Endothelial cell (in vitro differentiated cells): ENCODE results near the gene RBPJ. TPM values are rescaled to one million over a fixed set of nuclear protein-coding genes. Genes with fewer than 3 reads are reported as not detected.
"Not testable (repeated sequence)": the region's sequence is repeated elsewhere in the genome, so short reads cannot be mapped to it uniquely, and the experiment has no call there.

Source experiments
- DNase-seq: peaks from one replicate; pipeline ENCODE4 v3.0.0; 2021; ENCODE audit warnings: low spot score
- H3K27ac Mint-ChIP-seq: one replicate; pipeline ENCODE4 v1.8.0; 2021; ENCODE audit warnings: mixed read lengths, inconsistent platforms; ENCODE audit not compliant: unreplicated experiment
- H3K27me3 Mint-ChIP-seq: one replicate; pipeline ENCODE4 v1.8.0; 2021; ENCODE audit warnings: mild to moderate bottlenecking, moderate library complexity, mixed read lengths, inconsistent platforms; ENCODE audit not compliant: unreplicated experiment
- H3K36me3 Mint-ChIP-seq: one replicate; pipeline ENCODE4 v1.8.0; 2021; ENCODE audit warnings: mild to moderate bottlenecking, low read depth, mixed read lengths, inconsistent platforms; ENCODE audit not compliant: unreplicated experiment
- H3K4me1 Mint-ChIP-seq: one replicate; pipeline ENCODE4 v1.8.0; 2021; ENCODE audit warnings: mild to moderate bottlenecking, mixed read lengths, inconsistent platforms; ENCODE audit not compliant: unreplicated experiment
- H3K4me3 Mint-ChIP-seq: one replicate; pipeline ENCODE4 v1.8.0; 2021; ENCODE audit warnings: mild to moderate bottlenecking, mixed read lengths, inconsistent platforms; ENCODE audit not compliant: unreplicated experiment
- H3K9me3 Mint-ChIP-seq: one replicate; pipeline ENCODE4 v1.8.0; 2021; ENCODE audit warnings: mixed read lengths, inconsistent platforms; ENCODE audit not compliant: unreplicated experiment
- total RNA-seq: library from RNA; stranded (reverse); fragmentation: NEBNext Ultra II Directional; extraction: Animal tissue kit (Norgen Biotek cat#: 25700); gene quantifications from one replicate; pipeline ENCODE4 v1.2.1, GENCODE V29; 2021; ENCODE audit not compliant: unreplicated experiment
- TF ChIP-seq, protein P1 (sequence below): fragments of 200-600 bp; sonication (generic); IDR thresholded peaks from one replicate; pipeline ENCODE4 v1.5.0; 2021; ENCODE audit warnings: antibody characterized with exemption; ENCODE audit not compliant: unreplicated experiment

Gene RBPJ
- total RNA-seq, 1 donor from 2014 or later, result 47.9 TPM

DNA sequence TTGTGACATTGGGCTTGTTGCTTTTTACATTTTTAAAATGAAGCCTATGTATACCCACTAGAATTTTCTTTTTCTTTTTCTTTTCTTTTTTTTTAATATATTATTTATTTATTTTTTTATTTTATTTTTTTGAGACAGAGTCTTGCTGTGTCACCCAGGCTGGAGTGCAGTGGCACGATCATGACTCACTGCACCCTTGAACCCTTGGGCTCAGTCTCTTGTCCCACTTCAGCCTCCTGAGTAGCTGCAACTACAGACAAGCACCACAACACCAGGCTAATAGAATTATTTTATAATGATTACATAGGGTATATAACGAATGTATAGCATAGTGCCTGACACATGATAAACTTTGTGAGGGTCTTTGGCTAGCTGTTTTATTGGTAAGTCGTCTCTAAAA lies 64.9 kb downstream of the RBPJ start:
- Mint-ChIP-seq H3K36me3 (peaks cover 9% of the 10 kb centered on the region), H3K4me3 (no peak overlapping the region), H3K27ac (no peak overlapping the region), H3K4me1 (no peaks in the 10 kb centered on the region), H3K27me3 (no peaks in the 10 kb centered on the region), H3K9me3 (no peaks in the 10 kb centered on the region)
- TF ChIP-seq, protein P1, sequence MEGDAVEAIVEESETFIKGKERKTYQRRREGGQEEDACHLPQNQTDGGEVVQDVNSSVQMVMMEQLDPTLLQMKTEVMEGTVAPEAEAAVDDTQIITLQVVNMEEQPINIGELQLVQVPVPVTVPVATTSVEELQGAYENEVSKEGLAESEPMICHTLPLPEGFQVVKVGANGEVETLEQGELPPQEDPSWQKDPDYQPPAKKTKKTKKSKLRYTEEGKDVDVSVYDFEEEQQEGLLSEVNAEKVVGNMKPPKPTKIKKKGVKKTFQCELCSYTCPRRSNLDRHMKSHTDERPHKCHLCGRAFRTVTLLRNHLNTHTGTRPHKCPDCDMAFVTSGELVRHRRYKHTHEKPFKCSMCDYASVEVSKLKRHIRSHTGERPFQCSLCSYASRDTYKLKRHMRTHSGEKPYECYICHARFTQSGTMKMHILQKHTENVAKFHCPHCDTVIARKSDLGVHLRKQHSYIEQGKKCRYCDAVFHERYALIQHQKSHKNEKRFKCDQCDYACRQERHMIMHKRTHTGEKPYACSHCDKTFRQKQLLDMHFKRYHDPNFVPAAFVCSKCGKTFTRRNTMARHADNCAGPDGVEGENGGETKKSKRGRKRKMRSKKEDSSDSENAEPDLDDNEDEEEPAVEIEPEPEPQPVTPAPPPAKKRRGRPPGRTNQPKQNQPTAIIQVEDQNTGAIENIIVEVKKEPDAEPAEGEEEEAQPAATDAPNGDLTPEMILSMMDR, result no peak
- no peak for DNase-seq

DNA sequence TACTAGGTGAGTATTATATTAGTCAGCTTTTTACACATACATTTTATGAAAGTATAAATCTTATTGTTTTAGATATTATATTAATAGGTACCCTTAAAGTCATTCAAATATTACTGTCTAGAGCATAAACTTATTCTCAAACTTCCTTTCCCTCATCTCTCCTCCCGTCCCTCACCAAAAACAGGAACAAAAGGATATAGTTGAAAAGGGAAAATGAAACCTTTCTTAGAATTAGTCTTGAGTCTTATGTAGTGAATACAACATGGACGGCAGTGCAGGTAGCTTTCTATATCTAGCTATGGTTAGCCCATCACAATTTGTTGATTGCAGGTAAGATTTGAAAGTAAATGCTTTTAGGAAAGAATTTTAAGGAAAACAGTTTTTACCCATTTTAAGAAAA lies 65.6 kb downstream of the RBPJ start:
- H3K27me3 Mint-ChIP-seq, result no peaks in the 10 kb centered on the region
- H3K9me3 Mint-ChIP-seq, result no peaks in the 10 kb centered on the region
- no peak for DNase-seq
- TF ChIP-seq, protein P1, result no peak
- no peak overlapping the region for H3K27ac Mint-ChIP-seq
- peaks cover 9% of the 10 kb centered on the region for H3K36me3 Mint-ChIP-seq
- no peaks in the 10 kb centered on the region for H3K4me1 Mint-ChIP-seq
- no peak overlapping the region for H3K4me3 Mint-ChIP-seq

DNA sequence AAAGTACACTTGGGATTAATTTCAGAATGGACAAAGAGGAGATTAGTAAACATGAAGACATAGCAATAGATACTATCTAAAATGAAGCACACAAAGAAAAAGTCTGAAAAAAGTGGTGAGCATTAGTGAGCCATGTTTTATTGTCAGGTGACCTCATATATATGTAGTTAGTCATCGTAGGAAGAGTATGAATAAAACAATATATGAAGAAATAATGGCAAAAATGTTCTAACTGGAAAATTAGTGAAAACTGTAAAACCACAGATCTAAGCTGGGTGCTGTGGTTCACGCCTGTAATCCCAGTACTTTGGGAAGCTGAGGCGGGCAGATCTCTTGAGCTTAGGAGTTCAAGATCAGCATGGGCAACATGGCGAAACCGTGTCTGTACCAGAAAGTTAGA lies 67.9 kb downstream of the RBPJ start:
- Mint-ChIP-seq H3K4me3 (peak overlapping the region; percentile 42), H3K4me1 (no peaks in the 10 kb centered on the region), H3K9me3 (no peaks in the 10 kb centered on the region), H3K27ac (no peak overlapping the region), H3K27me3 (no peaks in the 10 kb centered on the region), H3K36me3 (peaks cover 9% of the 10 kb centered on the region)
- TF ChIP-seq, protein P1, result no peak
- no peak for DNase-seq

DNA sequence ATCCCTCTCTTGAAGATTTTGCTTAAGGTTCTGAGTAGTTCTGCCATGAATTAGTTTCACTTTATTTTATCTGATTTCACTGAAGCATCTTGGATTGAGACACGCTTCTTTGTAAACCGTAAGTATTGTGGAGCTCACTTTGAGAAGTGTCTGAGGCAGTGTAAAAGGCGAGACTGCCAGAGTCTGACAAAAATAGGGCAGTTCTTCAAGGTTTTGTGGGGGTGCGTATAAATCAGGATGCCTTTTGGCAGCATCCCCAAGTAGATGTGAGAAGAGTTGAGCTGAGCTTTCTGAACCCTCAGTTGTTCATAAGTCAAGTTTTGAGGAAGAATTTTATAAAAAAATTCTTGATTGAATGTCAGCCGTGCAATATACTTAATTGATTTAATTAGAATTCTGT lies 76.3 kb downstream of the RBPJ start:
- no peaks in the 10 kb centered on the region for H3K36me3 Mint-ChIP-seq
- H3K27ac Mint-ChIP-seq, result no peak overlapping the region
- H3K27me3 Mint-ChIP-seq, result no peaks in the 10 kb centered on the region
- DNase-seq, result no peak
- no peaks in the 10 kb centered on the region for H3K9me3 Mint-ChIP-seq
- TF ChIP-seq, protein P1, result no peak
- peaks cover 3% of the 10 kb centered on the region for H3K4me1 Mint-ChIP-seq
- no peak overlapping the region for H3K4me3 Mint-ChIP-seq

DNA sequence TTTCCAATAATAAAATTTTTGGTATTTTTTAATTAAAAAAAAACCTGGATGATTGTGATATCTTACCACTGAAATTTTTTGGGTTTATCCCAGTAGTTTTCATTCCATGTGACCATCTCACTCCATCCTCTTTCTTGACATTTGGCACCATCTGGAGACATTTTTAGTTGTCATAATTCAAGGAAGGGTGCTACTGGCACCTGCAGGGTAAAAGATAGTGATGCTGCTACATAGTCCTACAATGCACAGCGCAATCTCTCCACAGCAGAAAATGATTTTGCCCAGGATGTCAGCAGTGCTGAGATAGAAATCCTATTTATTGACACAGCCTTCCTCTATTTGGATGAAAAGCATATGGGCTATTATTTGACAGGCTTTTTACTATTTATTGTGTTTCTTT lies 79.3 kb downstream of the RBPJ start:
- no peak overlapping the region for H3K27ac Mint-ChIP-seq
- no peaks in the 10 kb centered on the region for H3K36me3 Mint-ChIP-seq
- DNase-seq, result no peak
- H3K4me1 Mint-ChIP-seq, result peaks cover 5% of the 10 kb centered on the region
- no peaks in the 10 kb centered on the region for H3K9me3 Mint-ChIP-seq
- TF ChIP-seq, protein P1, result no peak
- no peak overlapping the region for H3K4me3 Mint-ChIP-seq
- H3K27me3 Mint-ChIP-seq, result no peaks in the 10 kb centered on the region

DNA sequence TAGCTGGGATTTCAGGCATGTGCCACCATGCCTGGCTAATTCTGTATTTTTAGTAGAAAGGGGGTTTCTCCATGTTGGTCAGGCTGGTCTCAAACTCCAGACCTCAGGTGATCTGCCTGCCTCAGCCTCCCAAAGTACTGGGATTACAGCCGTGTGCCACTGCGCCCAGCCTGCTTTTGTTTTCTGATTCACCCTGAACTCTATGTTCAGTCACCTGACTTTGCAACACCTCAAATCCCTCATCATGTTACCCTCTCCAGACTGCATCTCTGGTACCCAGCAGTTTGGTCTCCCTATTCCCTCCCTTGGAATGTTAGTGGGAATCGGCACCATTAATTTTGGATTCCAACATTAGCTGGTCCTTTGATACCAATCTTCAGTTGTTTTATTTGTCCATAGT lies 81.2 kb downstream of the RBPJ start:
- not testable (repeated sequence) for H3K4me1 Mint-ChIP-seq, DNase-seq, H3K4me3 Mint-ChIP-seq, H3K27me3 Mint-ChIP-seq, H3K27ac Mint-ChIP-seq, H3K9me3 Mint-ChIP-seq
- H3K36me3 Mint-ChIP-seq, result peaks cover 12% of the 10 kb centered on the region
